GM23248 (cell line): ENCODE data around the gene KLHL30. TPM values are rescaled to one million over a fixed set of nuclear protein-coding genes. Genes with fewer than 3 reads are reported as not detected.

Experiments
- DNase-seq: peaks from one replicate; pipeline ENCODE4 v3.0.0-alpha.2; 2015
- H2AFZ ChIP-seq: fragments of 200-600 bp; sonication (generic); 2 replicates; pipeline ENCODE4 v1.6.1; 2016; ENCODE audit warnings: antibody characterized with exemption
- H3F3A ChIP-seq: fragments of 200-600 bp; sonication (generic); 2 replicates; pipeline ENCODE4 v1.6.1; 2016; ENCODE audit warnings: mild to moderate bottlenecking, antibody characterized with exemption, mixed run types; ENCODE audit not compliant: insufficient read depth
- H3K27ac ChIP-seq: fragments of 200-600 bp; sonication (generic); 2 replicates; pipeline ENCODE4 v1.5.1; 2016; ENCODE audit warnings: mild to moderate bottlenecking
- H3K27me3 ChIP-seq: fragments of 200-600 bp; sonication (generic); replicated peaks from 2 replicates; pipeline ENCODE4 v1.6.1; 2016; ENCODE audit warnings: mild to moderate bottlenecking; ENCODE audit not compliant: insufficient read depth
- H3K36me3 ChIP-seq: fragments of 200-600 bp; sonication (generic); 2 replicates; pipeline ENCODE4 v1.6.1; 2016; ENCODE audit warnings: low read depth, mild to moderate bottlenecking
- H3K4me1 ChIP-seq: fragments of 200-600 bp; sonication (generic); 2 replicates; pipeline ENCODE4 v1.6.1; 2016; ENCODE audit warnings: mild to moderate bottlenecking; ENCODE audit not compliant: insufficient read depth
- H3K4me2 ChIP-seq: fragments of 200-600 bp; sonication (generic); one replicate; pipeline ENCODE4 v1.6.1; 2016; ENCODE audit warnings: mild to moderate bottlenecking; ENCODE audit not compliant: unreplicated experiment
- H3K4me3 ChIP-seq: fragments of 200-600 bp; sonication (generic); 2 replicates; pipeline ENCODE4 v1.5.1; 2016; ENCODE audit warnings: mild to moderate bottlenecking
- H3K79me2 ChIP-seq: fragments of 200-600 bp; sonication (generic); 2 replicates; pipeline ENCODE4 v1.6.1; 2016; ENCODE audit warnings: mild to moderate bottlenecking; ENCODE audit not compliant: insufficient read depth
- H3K9ac ChIP-seq: fragments of 200-600 bp; sonication (generic); 2 replicates; pipeline ENCODE4 v1.6.1; 2016; ENCODE audit warnings: mild to moderate bottlenecking
- H3K9me2 ChIP-seq: fragments of 200-600 bp; sonication (generic); 2 replicates; pipeline ENCODE4 v1.6.1; 2016; ENCODE audit warnings: mixed run types, mild to moderate bottlenecking, moderate library complexity; ENCODE audit not compliant: insufficient read depth
- H3K9me3 ChIP-seq: fragments of 200-600 bp; sonication (generic); one replicate; pipeline ENCODE4 v1.6.1; 2017; ENCODE audit warnings: low read depth
- H4K20me1 ChIP-seq: fragments of 200-600 bp; sonication (generic); 2 replicates; pipeline ENCODE4 v1.6.0; 2016; ENCODE audit not compliant: insufficient read depth
- EZH2 ChIP-seq: fragments of 200-600 bp; sonication (generic); IDR thresholded peaks from 2 replicates; pipeline ENCODE4 v1.6.1; 2018; ENCODE audit warnings: antibody characterized with exemption, mild to moderate bottlenecking; ENCODE audit not compliant: insufficient read depth, poor library complexity, severe bottlenecking
- EZH2phosphoT487 ChIP-seq: fragments of 200-600 bp; sonication (generic); IDR thresholded peaks from 2 replicates; pipeline ENCODE4 v1.6.1; 2018; ENCODE audit warnings: antibody characterized with exemption, moderate library complexity, mild to moderate bottlenecking, low read depth; ENCODE audit not compliant: insufficient read depth
- WGBS, 2 experiments: methylation state at CpG; one replicate each; pipeline ENCODE4 v1.1.6; 2015 to 2017; ENCODE audit warnings: low lambda C conversion rate in 2 of 2, low coverage in 1 of 2; ENCODE audit errors: missing lambda C conversion rate in 2 of 2; 5-methylcytosine and 5-hydroxymethylcytosine counted together
- in situ Hi-C: fragments of 300-500 bp; cut with MboI; formaldehyde crosslinking; loops from 2 replicates; pipeline ENCODE4 v1.15.0; 2020
- polyA plus RNA-seq: library from polyadenylated mRNA; unstranded; fragments of >200 nt; fragmentation: Nextera tagmentation; extraction: Ambion mirVana; gene quantifications from 2 replicates; pipeline ENCODE4 v1.2.1, GENCODE V29; 2016
- total RNA-seq: library from RNA; depleted of rRNA; stranded (reverse); fragments of >200 nt; shearing (Covaris generic); gene quantifications from 2 replicates; pipeline ENCODE4 v1.2.3, GENCODE V29; 2014

Gene KLHL30
- total and polyA plus RNA-seq, 2 experiments from 2014 or later = 0.05 to 0.11 TPM

DNA sequence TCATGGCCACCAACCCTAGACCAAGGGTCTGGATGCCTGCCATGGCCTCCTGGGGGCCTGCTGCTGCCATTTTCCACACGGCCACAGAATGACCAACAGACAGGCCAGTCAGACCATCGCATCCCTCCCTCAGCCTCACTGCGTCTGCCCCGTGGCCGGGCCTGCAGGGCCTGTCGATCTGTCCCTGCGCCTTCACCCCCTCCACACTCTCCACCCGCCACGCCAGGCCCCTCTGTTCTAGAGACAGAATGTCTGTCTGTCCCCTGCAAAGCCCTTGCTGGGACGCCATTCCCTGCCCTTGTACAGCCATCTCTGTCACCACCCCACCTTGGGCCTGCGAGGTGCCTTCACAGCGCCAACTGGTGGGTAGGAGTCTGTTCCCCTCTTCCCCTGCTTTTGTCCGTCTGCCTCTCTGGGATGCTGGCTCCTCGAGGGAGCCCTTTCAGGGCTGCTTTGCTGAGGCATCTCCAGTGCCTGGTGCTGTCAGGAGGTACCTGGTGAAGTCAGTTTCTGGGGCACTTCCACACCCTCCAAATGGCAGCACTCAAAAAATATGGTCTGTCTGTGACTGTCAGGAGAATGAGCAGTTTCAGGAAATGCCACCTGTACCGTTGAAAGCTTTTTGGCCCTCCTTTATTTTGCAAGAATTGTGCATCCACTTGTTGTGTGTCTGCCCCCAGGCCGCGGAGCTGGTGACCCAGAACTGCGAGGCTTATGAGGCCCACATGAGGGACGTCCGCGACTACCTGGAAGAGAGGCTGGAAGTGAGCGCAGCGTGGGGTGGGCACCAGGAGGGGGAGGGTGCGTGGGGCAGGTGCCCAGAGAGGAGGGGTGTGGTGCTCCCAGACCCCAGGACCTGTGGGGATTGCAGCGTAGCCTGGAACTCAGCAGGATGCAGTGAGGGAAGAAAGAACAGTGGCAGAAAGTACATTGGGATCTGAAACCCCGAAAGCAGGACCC, 45.0 kb upstream of the KLHL30 start:
- Histone ChIP-seq H3K4me1 (no peaks in the 10 kb centered on the region), H3K27me3 (no peaks in the 10 kb centered on the region), H3K9me2 (no peaks in the 10 kb centered on the region), H3K79me2 (no peaks in the 10 kb centered on the region), H3K36me3 (no peaks in the 10 kb centered on the region), H3K9ac (no peak overlapping the region), H3K4me3 (no peak overlapping the region), H3F3A (no peaks in the 10 kb centered on the region), H3K27ac (no peak overlapping the region), H3K4me2 (no peak overlapping the region), H2AFZ (no peak overlapping the region), H4K20me1 (no peaks in the 10 kb centered on the region), H3K9me3 (no peaks in the 10 kb centered on the region)
- 87 to 88% methylated on average over 24 to 26 of the region's 26 CpGs for whole genome bisulfite sequencing, 2 experiments
- TF ChIP-seq EZH2 = no peak
- no peak for TF ChIP-seq EZH2phosphoT487
- in situ Hi-C loops = no loop called here
- no peak for DNase-seq

DNA sequence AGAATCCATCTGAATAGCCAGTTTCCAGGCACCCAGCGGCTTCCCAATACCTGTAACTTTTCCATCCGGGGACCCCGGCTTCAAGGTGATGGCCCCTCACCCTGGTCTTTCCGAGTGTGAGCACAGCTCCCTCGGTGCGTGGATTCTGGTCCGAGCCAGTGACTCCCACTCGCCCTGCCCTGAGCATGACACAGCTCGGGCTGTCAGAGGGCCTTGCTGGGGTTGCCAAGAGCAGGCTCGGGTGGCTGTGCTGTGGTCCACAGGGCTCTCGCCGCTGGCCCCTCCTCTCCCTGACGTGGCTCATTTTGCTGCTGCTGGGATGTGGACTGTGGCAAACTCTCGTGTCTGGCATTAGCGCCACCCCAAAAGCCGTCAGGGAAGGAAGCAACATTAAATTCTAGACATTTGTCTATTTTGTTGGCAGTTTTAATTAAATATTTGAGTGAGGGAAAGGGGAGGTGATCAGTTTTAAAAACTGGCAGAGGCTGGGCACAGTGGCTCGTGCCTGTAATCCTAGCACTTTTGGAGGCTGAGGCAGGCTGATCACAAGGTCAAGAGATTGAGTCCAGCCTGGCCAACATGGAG, 43.9 kb upstream of the KLHL30 start:
- H4K20me1 ChIP-seq = no peaks in the 10 kb centered on the region
- TF ChIP-seq EZH2 (no peak), EZH2phosphoT487 (no peak)
- H3K4me1 ChIP-seq = no peaks in the 10 kb centered on the region
- no peaks in the 10 kb centered on the region for H3K36me3 ChIP-seq
- H3K4me3 ChIP-seq = no peak overlapping the region
- H3K9ac ChIP-seq = no peak overlapping the region
- no peak for DNase-seq
- H3K9me2 ChIP-seq = no peaks in the 10 kb centered on the region
- WGBS, 2 experiments = 92 to 94% methylated on average over 17 of the region's 17 CpGs
- H3F3A ChIP-seq = no peaks in the 10 kb centered on the region
- H3K9me3 ChIP-seq = no peaks in the 10 kb centered on the region
- no peak overlapping the region for H2AFZ ChIP-seq
- no peak overlapping the region for H3K27ac ChIP-seq
- in situ Hi-C loops = no loop called here
- no peak overlapping the region for H3K4me2 ChIP-seq
- no peaks in the 10 kb centered on the region for H3K79me2 ChIP-seq
- H3K27me3 ChIP-seq = no peaks in the 10 kb centered on the region

- no peaks in the 10 kb centered on the region for H3K79me2 ChIP-seq
- no peaks in the 10 kb centered on the region for H3K36me3 ChIP-seq
- WGBS, 2 experiments = 90 to 91% methylated on average over 7 of the region's 7 CpGs
- TF ChIP-seq EZH2phosphoT487 = no peak
- TF ChIP-seq EZH2 = no peak
- no peaks in the 10 kb centered on the region for H3F3A ChIP-seq
- no peaks in the 10 kb centered on the region for H3K4me1 ChIP-seq
- H2AFZ ChIP-seq = no peak overlapping the region
- in situ Hi-C loops = no loop called here
- no peak overlapping the region for H3K4me2 ChIP-seq
- DNase-seq = no peak
- H4K20me1 ChIP-seq = no peaks in the 10 kb centered on the region
- H3K9me3 ChIP-seq = no peaks in the 10 kb centered on the region
- H3K27ac ChIP-seq = no peak overlapping the region
- no peak overlapping the region for H3K4me3 ChIP-seq
- H3K9ac ChIP-seq = no peak overlapping the region
- H3K9me2 ChIP-seq = no peaks in the 10 kb centered on the region
- H3K27me3 ChIP-seq = no peaks in the 10 kb centered on the region
Observed at GRCh38 chr2:238095143-238095542, 43.3 kb upstream of the KLHL30 start.

- no peak for DNase-seq
- no peak overlapping the region for H3K4me2 ChIP-seq
- in situ Hi-C loops = no loop called here
- no peak overlapping the region for H2AFZ ChIP-seq
- no peaks in the 10 kb centered on the region for H3K4me1 ChIP-seq
- TF ChIP-seq EZH2phosphoT487 (no peak), EZH2 (no peak)
- no peaks in the 10 kb centered on the region for H4K20me1 ChIP-seq
- H3F3A ChIP-seq = no peaks in the 10 kb centered on the region
- no peaks in the 10 kb centered on the region for H3K9me2 ChIP-seq
- no peak overlapping the region for H3K9ac ChIP-seq
- H3K27ac ChIP-seq = no peak overlapping the region
- no peaks in the 10 kb centered on the region for H3K79me2 ChIP-seq
- no peak overlapping the region for H3K4me3 ChIP-seq
- no peaks in the 10 kb centered on the region for H3K9me3 ChIP-seq
- 88 to 91% methylated on average over 20 to 22 of the region's 22 CpGs for WGBS, 2 experiments
- H3K36me3 ChIP-seq = no peaks in the 10 kb centered on the region
- no peaks in the 10 kb centered on the region for H3K27me3 ChIP-seq
Observed at GRCh38 chr2:238096311-238097011, 42.0 kb upstream of the KLHL30 start.
